GM19351 (cell line): ENCODE measurements around the gene ZHX3.

ENCODE experiments used
- ATAC-seq: cut with Tn5 transposase; IDR thresholded peaks from one replicate; pipeline ENCODE4 v1.9.1; 2021; ENCODE audit warnings: mild to moderate bottlenecking, moderate library complexity; ENCODE audit not compliant: unreplicated experiment

Gene ZHX3

GRCh38 chr20:41158082-41158625 is 159.4 kb downstream of the ZHX3 start:
- no peak for ATAC-seq

GRCh38 chr20:41155261-41155660 is 162.3 kb downstream of the ZHX3 start:
- no peak for ATAC-seq

- ATAC-seq = no peak
Observed at GRCh38 chr20:41154436-41155176, 162.9 kb downstream of the ZHX3 start.

GRCh38 chr20:41152108-41152757 is 165.3 kb downstream of the ZHX3 start:
- no peak for ATAC-seq

GRCh38 chr20:41151134-41151869 is 166.2 kb downstream of the ZHX3 start:
- no peak for ATAC-seq

GRCh38 chr20:41150664-41151063 is 166.9 kb downstream of the ZHX3 start:
- ATAC-seq = no peak

GRCh38 chr20:41148942-41149341 is 168.6 kb downstream of the ZHX3 start:
- no peak for ATAC-seq

- ATAC-seq = no peak
Observed at GRCh38 chr20:41147767-41148191, 169.8 kb downstream of the ZHX3 start.

- ATAC-seq = no peak
Observed at GRCh38 chr20:41145821-41146620, 171.5 kb downstream of the ZHX3 start.

- ATAC-seq = no peak
Observed at GRCh38 chr20:41145317-41145716, 172.2 kb downstream of the ZHX3 start.

GRCh38 chr20:41143354-41143753 is 174.2 kb downstream of the ZHX3 start:
- no peak for ATAC-seq

- peak; percentile 69 for ATAC-seq
Observed at GRCh38 chr20:41142919-41143318, 174.6 kb downstream of the ZHX3 start.

- no peak for ATAC-seq
Observed at GRCh38 chr20:41142245-41142644, 175.3 kb downstream of the ZHX3 start.

GRCh38 chr20:41141153-41141815 is 176.2 kb downstream of the ZHX3 start:
- ATAC-seq = no peak

- no peak for ATAC-seq
Observed at GRCh38 chr20:41140226-41141133, 177.1 kb downstream of the ZHX3 start.

- ATAC-seq = no peak
Observed at GRCh38 chr20:41139227-41140093, 178.1 kb downstream of the ZHX3 start.

GRCh38 chr20:41138475-41139226 is 178.9 kb downstream of the ZHX3 start:
- no peak for ATAC-seq
